Astrocyte of the spinal cord (primary cell): ENCODE measurements around the gene ME2.

ENCODE experiments used
- DNase-seq: peaks from one replicate; pipeline ENCODE4 v3.0.0; 2011; ENCODE audit warnings: low read depth, low spot score
- H3K4me3 ChIP-seq: 2 replicates; pipeline ENCODE4 v1.5.1; 2011; ENCODE audit warnings: low read depth, mild to moderate bottlenecking, low read length, moderate library complexity
- CTCF ChIP-seq: IDR thresholded peaks from 2 replicates; pipeline ENCODE4 v1.5.1; 2012; ENCODE audit warnings: low read depth, mild to moderate bottlenecking, low read length, inconsistent platforms
- in situ Hi-C: cut with HindIII; loops from 2 replicates; pipeline ENCODE4 v1.10.0; 2017; ENCODE audit warnings: low sequenced_read_pairs

Gene ME2

GRCh38 chr18:50981381-50981780 lies 102.5 kb downstream of the ME2 start:
- no peak for DNase-seq
- no peak for TF ChIP-seq CTCF
- H3K4me3 ChIP-seq = no peak overlapping the region
- in situ Hi-C loops = no loop called here

- DNase-seq = no peak
- H3K4me3 ChIP-seq = no peak overlapping the region
- in situ Hi-C loops = no loop called here
- no peak for TF ChIP-seq CTCF
Measured at GRCh38 chr18:50982086-50982801, 103.3 kb downstream of the ME2 start.

- in situ Hi-C loops = no loop called here
- DNase-seq = peak; percentile 25
- H3K4me3 ChIP-seq = no peak overlapping the region
- no peak for TF ChIP-seq CTCF
Measured at GRCh38 chr18:50982802-50983179, 103.9 kb downstream of the ME2 start.

- in situ Hi-C loops = no loop called here
- TF ChIP-seq CTCF = no peak
- DNase-seq = peak; percentile 23
- H3K4me3 ChIP-seq = no peak overlapping the region
Measured at GRCh38 chr18:50986360-50987087, 107.6 kb downstream of the ME2 start.

- no peak for TF ChIP-seq CTCF
- no peak for DNase-seq
- no peak overlapping the region for H3K4me3 ChIP-seq
- in situ Hi-C loops = no loop called here
Measured at GRCh38 chr18:50987261-50987660, 108.3 kb downstream of the ME2 start.

GRCh38 chr18:50989711-50990110 lies 110.8 kb downstream of the ME2 start:
- no peak for DNase-seq
- TF ChIP-seq CTCF = no peak
- in situ Hi-C loops = no loop called here
- H3K4me3 ChIP-seq = no peak overlapping the region
